Anterior cingulate cortex (tissue), 58 donors: ENCODE data around the gene TRIM69.
A peak's percentile ranks its signal among the peaks of the same experiment; 100 is the strongest.
"Not testable (repeated sequence)": the region's sequence is repeated elsewhere in the genome, so short reads cannot be mapped to it uniquely, and the experiment has no call there.

Experiments used
- DNase-seq, 58 donors: peaks; one replicate each; lab custom pipeline; 2025; lab: John Stamatoyannopoulos, UW

Gene TRIM69

GRCh38 chr15:44738340-44738984 lies 2.1 kb downstream of the TRIM69 start:
- no peak for DNase-seq

- DNase-seq, result not testable (repeated sequence)
Measured at GRCh38 chr15:44739222-44739847, 3.0 kb downstream of the TRIM69 start.

- DNase-seq, result not testable (repeated sequence)
Measured at GRCh38 chr15:44743454-44743853, 7.1 kb downstream of the TRIM69 start.

- no peak for DNase-seq
Measured at GRCh38 chr15:44753345-44753744, 17.0 kb downstream of the TRIM69 start.

GRCh38 chr15:44763187-44763586 lies 26.9 kb downstream of the TRIM69 start:
- DNase-seq, result no peak

GRCh38 chr15:44763848-44764247 lies 27.5 kb downstream of the TRIM69 start:
- no peak for DNase-seq

- DNase-seq, result no peak
Measured at GRCh38 chr15:44765036-44765435, 28.7 kb downstream of the TRIM69 start.

GRCh38 chr15:44769521-44769920 lies 33.2 kb downstream of the TRIM69 start:
- DNase-seq, result no peak

GRCh38 chr15:44770715-44771114 lies 34.4 kb downstream of the TRIM69 start:
- not testable (repeated sequence) for DNase-seq

- peak in 49 of 58 donors; percentile 1 to 84 (median 36) for DNase-seq
Measured at GRCh38 chr15:44775953-44776352, 39.6 kb downstream of the TRIM69 start.

GRCh38 chr15:44779761-44780160 lies 43.4 kb downstream of the TRIM69 start:
- DNase-seq, result no peak

GRCh38 chr15:44780608-44781007 lies 44.3 kb downstream of the TRIM69 start:
- DNase-seq, result no peak

GRCh38 chr15:44781128-44781810 lies 44.9 kb downstream of the TRIM69 start:
- DNase-seq, result no peak

- no peak for DNase-seq
Measured at GRCh38 chr15:44782516-44782915, 46.2 kb downstream of the TRIM69 start.

GRCh38 chr15:44784918-44785274 lies 48.6 kb downstream of the TRIM69 start:
- not testable (repeated sequence) for DNase-seq

GRCh38 chr15:44788748-44789147 lies 52.4 kb downstream of the TRIM69 start:
- no peak for DNase-seq

- no peak for DNase-seq
Measured at GRCh38 chr15:44790215-44790614, 53.9 kb downstream of the TRIM69 start.

- no peak for DNase-seq
Measured at GRCh38 chr15:44790656-44791055, 54.3 kb downstream of the TRIM69 start.

GRCh38 chr15:44792715-44793114 lies 56.4 kb downstream of the TRIM69 start:
- DNase-seq, result no peak

GRCh38 chr15:44794072-44794471 lies 57.7 kb downstream of the TRIM69 start:
- DNase-seq, result no peak

GRCh38 chr15:44796508-44796907 lies 60.2 kb downstream of the TRIM69 start:
- no peak for DNase-seq

- no peak for DNase-seq
Measured at GRCh38 chr15:44798826-44799225, 62.5 kb downstream of the TRIM69 start.
